Esophagus muscularis mucosa (tissue), 4 donors: ENCODE measurements around the gene OBSCN. TPM values are rescaled to one million over a fixed set of nuclear protein-coding genes. Genes with fewer than 3 reads are reported as not detected.

Source experiments
- DNase-seq: peaks from one replicate; pipeline ENCODE4 v3.0.0-alpha.2; 2017; ENCODE audit errors: extremely low spot score
- H3K27ac ChIP-seq, 4 donors: fragments of 200-600 bp; sonication (generic); replicated peaks in 1 of 4; 1 replicate in 3 of 4; 2 replicates in 1 of 4; pipeline ENCODE4 v1.5.1; 2016 to 2019; ENCODE audit warnings: mild to moderate bottlenecking in 1 of 4
- H3K27me3 ChIP-seq, 4 donors: fragments of 200-600 bp; sonication (generic); one replicate each; pipeline versions ENCODE4 v1.5.1 to v1.6.0; 2016 to 2019
- H3K36me3 ChIP-seq, 4 donors: fragments of 200-600 bp; sonication (generic); one replicate each; pipeline ENCODE4 v1.5.1; 2016 to 2019
- H3K4me1 ChIP-seq, 4 donors: fragments of 200-600 bp; sonication (generic); one replicate each; pipeline ENCODE4 v1.5.1; 2016 to 2019
- H3K4me3 ChIP-seq, 4 donors: fragments of 200-600 bp; sonication (generic); 1 replicate in 2 of 4; 2 replicates in 2 of 4; pipeline ENCODE4 v1.5.1; 2016 to 2019; ENCODE audit warnings: mild to moderate bottlenecking in 4 of 4, moderate library complexity in 1 of 4
- H3K9me3 ChIP-seq, 4 donors: fragments of 200-600 bp; sonication (generic); 1 replicate in 3 of 4; 2 replicates in 1 of 4; pipeline ENCODE4 v1.5.1; 2016 to 2019
- CTCF ChIP-seq, 3 experiments: fragments of 200-600 bp in 2 of 3; fragments of 450-650 bp in 1 of 3; sonication (generic) in 2 of 3; IDR thresholded peaks; one replicate each; pipeline ENCODE4 v1.5.1; 2017 to 2019; ENCODE audit warnings: antibody characterized with exemption in 3 of 3, mild to moderate bottlenecking in 2 of 3, moderate library complexity in 1 of 3
- EP300 ChIP-seq: sonication (generic); formaldehyde crosslinking; IDR thresholded peaks from one replicate; pipeline ENCODE4 v1.6.1; 2017; ENCODE audit warnings: antibody characterized with exemption
- POLR2A ChIP-seq: fragments of 450-650 bp; IDR thresholded peaks from one replicate; pipeline ENCODE4 v1.6.1; 2017; ENCODE audit warnings: antibody characterized with exemption, moderate library complexity, mild to moderate bottlenecking, low read depth
- POLR2AphosphoS5 ChIP-seq, 2 donors: sonication (generic); formaldehyde crosslinking; IDR thresholded peaks; one replicate each; pipeline ENCODE4 v1.6.1; 2017; ENCODE audit warnings: antibody characterized with exemption in 2 of 2
- WGBS: methylation state at CpG from one replicate; pipeline ENCODE4 v1.1.5; 2018; 5-methylcytosine and 5-hydroxymethylcytosine counted together
- intact Hi-C: fragments of 100-400 bp; cut with DNase I; formaldehyde crosslinking; loops from one replicate; pipeline ENCODE4 v1.15.1; 2023
- total RNA-seq, 4 donors: library from RNA; depleted of rRNA; stranded (reverse); fragments of >200 nt; gene quantifications; one replicate each; pipeline versions ENCODE4 v1.1.0 to v1.2.1, GENCODE V29; 2016

The OBSCN gene
- total RNA-seq, 4 donors from 2014 or later = 12.6 to 31.4 (median 17.8) TPM

DNA sequence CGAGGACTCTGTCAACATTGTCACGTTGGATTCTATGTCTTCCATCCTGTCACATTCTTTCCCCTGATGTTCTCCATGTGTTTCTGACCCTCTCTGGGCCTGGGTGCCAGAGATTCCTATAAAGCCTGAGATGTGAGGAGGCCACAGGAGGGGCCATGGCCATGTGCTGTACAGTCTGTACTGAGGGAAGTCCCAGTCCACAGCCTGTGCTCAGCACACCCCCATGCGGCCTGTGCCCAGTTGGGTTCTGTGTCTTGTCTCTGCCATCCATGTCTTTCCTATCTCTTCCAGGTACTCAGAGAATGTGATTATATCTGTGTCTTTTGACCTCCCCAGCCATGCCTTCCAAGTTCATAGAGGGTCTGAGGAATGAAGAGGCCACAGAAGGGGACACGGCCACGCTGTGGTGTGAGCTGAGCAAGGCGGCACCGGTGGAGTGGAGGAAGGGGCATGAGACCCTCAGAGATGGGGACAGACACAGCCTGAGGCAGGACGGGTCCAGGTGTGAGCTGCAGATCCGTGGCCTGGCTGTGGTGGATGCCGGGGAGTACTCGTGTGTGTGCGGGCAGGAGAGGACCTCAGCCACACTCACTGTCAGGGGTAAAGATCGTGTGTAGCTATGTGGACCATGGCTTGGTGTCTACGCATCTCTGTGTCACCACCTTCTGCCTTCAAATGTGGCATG lies 86.1 kb downstream of the OBSCN start:
- Histone ChIP-seq H3K4me1 (no peaks in the 10 kb centered on the region), H3K36me3 (peaks cover 0 to 65% (median 14%) of the 10 kb centered on the region in 4 donors), H3K27me3 (no peaks in the 10 kb centered on the region), H3K9me3 (peaks cover 0 to 9% (median 0%) of the 10 kb centered on the region in 4 donors), H3K27ac (no peak overlapping the region), H3K4me3 (no peak overlapping the region)
- 91% methylated on average over 14 of the region's 14 CpGs for whole genome bisulfite sequencing
- no peak for DNase-seq
- intact Hi-C loops = no loop called here
- no peak for TF ChIP-seq POLR2A
- TF ChIP-seq POLR2AphosphoS5 (IDR thresholded peaks at IDR 0.05) = no peak
- no peak for TF ChIP-seq EP300
- no peak for TF ChIP-seq CTCF (IDR thresholded peaks at IDR 0.05)

GRCh38 chr1:228294717-228295116 lies 86.9 kb downstream of the OBSCN start:
- no peak for TF ChIP-seq EP300
- TF ChIP-seq POLR2A = no peak
- no peak for TF ChIP-seq POLR2AphosphoS5 (IDR thresholded peaks at IDR 0.05)
- no peak for TF ChIP-seq CTCF (IDR thresholded peaks at IDR 0.05)
- H3K4me1 ChIP-seq = no peaks in the 10 kb centered on the region
- no peak overlapping the region for H3K27ac ChIP-seq
- no peak overlapping the region for H3K4me3 ChIP-seq
- H3K27me3 ChIP-seq = no peaks in the 10 kb centered on the region
- peaks cover 0 to 9% (median 0%) of the 10 kb centered on the region in 4 donors for H3K9me3 ChIP-seq
- intact Hi-C loops = no loop called here
- H3K36me3 ChIP-seq = peaks cover 0 to 69% (median 14%) of the 10 kb centered on the region in 4 donors
- DNase-seq = no peak
- 92% methylated on average over 10 of the region's 10 CpGs for WGBS

DNA sequence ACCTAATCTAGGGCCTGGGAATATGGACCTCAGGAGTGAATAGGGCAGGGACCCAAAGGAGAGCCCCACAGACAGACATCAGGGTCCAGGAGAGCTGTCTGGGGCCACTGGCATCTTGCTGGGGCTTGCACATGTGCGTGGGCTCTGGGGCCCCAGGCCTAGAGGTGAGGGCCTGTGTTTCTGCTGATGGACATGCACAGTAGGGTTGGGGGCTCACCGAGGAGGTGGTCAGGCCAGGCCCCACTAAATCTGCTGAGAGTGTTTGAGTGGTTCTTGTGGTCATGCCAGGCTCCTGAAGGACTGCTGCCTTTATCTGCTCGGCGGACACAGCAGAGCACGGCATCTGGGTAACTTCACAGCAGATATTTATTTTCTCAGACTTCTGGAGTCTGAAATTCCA lies 87.4 kb downstream of the OBSCN start:
- WGBS = 83% methylated on average over 5 of the region's 5 CpGs
- H3K9me3 ChIP-seq = peaks cover 0 to 10% (median under 1%) of the 10 kb centered on the region in 4 donors
- intact Hi-C loops = no loop called here
- no peak overlapping the region for H3K4me3 ChIP-seq
- H3K27ac ChIP-seq = no peak overlapping the region
- TF ChIP-seq CTCF (IDR thresholded peaks at IDR 0.05) (no peak), EP300 (no peak), POLR2A (no peak), POLR2AphosphoS5 (IDR thresholded peaks at IDR 0.05) (no peak)
- no peaks in the 10 kb centered on the region for H3K27me3 ChIP-seq
- no peaks in the 10 kb centered on the region for H3K4me1 ChIP-seq
- peaks cover 0 to 69% (median 17%) of the 10 kb centered on the region in 4 donors for H3K36me3 ChIP-seq
- no peak for DNase-seq

DNA sequence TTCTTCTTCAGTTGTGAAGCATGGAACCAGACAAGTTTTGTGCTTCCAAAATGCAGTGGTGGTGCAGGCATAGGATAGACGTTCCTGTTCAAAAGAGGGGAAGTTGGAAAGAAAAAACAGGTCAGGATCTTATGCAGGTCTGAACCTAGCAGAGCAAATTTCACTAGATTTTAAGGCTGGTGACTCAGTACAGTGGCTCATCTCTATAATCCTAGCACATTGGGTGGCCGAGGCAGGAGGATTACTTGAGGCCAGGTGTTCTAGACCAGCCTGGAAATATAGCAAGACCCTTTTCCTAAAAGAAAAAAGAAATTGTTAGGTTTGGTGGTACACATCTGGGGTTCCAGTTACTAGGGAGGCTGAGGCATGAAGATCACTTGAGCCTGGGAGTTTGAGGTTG lies 88.1 kb downstream of the OBSCN start:
- H3K36me3 ChIP-seq = peaks cover 0 to 67% (median 18%) of the 10 kb centered on the region in 4 donors
- TF ChIP-seq EP300 = no peak
- TF ChIP-seq POLR2AphosphoS5 (IDR thresholded peaks at IDR 0.05) = no peak
- TF ChIP-seq POLR2A = no peak
- TF ChIP-seq CTCF (IDR thresholded peaks at IDR 0.05) = no peak
- H3K4me1 ChIP-seq = no peaks in the 10 kb centered on the region
- no peak overlapping the region for H3K27ac ChIP-seq
- no peak for DNase-seq
- no peaks in the 10 kb centered on the region for H3K27me3 ChIP-seq
- 84% methylated on average over 2 of the region's 2 CpGs for WGBS
- intact Hi-C loops = no loop called here
- no peak overlapping the region for H3K4me3 ChIP-seq
- H3K9me3 ChIP-seq = peaks cover 0 to 15% (median 4%) of the 10 kb centered on the region in 4 donors

GRCh38 chr1:228297242-228297641 lies 89.4 kb downstream of the OBSCN start:
- DNase-seq = no peak
- Histone ChIP-seq H3K27me3 (no peaks in the 10 kb centered on the region), H3K9me3 (peaks cover 0 to 27% (median 16%) of the 10 kb centered on the region in 4 donors), H3K4me1 (no peaks in the 10 kb centered on the region), H3K36me3 (peaks cover 0 to 80% (median 18%) of the 10 kb centered on the region in 4 donors), H3K4me3 (no peak overlapping the region), H3K27ac (no peak overlapping the region)
- no peak for TF ChIP-seq EP300
- TF ChIP-seq POLR2A = no peak
- TF ChIP-seq CTCF (IDR thresholded peaks at IDR 0.05) = no peak
- no peak for TF ChIP-seq POLR2AphosphoS5 (IDR thresholded peaks at IDR 0.05)
- intact Hi-C loops = no loop called here
- 93% methylated on average over 2 of the region's 2 CpGs for WGBS
